ENCODE results near the gene ERC2. TPM values are rescaled to one million over a fixed set of nuclear protein-coding genes. Genes with fewer than 3 reads are reported as not detected.
"Not testable (repeated sequence)": the region's sequence is repeated elsewhere in the genome, so short reads cannot be mapped to it uniquely, and the experiment has no call there.

ERC2 gene
- total and polyA plus RNA-seq, 2 donors (not counting 1 experiment from before 2014, with no cell fraction given): 0.14 to 0.17 TPM

GRCh38 chr3:55505102-55505501, 963.2 kb downstream of the ERC2 start:
- peak; percentile 26 to 34 for TF ChIP-seq CTCF (conservative IDR thresholded peaks at IDR 0.05 in 1 of 2, IDR thresholded peaks at IDR 0.05 in 1 of 2; ENCODE audit: low read depth in 1 of 2, low read length in 2 of 2)
- DNase-seq (ENCODE audit: low read depth in 2 of 2): peak; percentile 33 to 36

GRCh38 chr3:55501905-55502304, 966.4 kb downstream of the ERC2 start:
- no peaks in the 10 kb centered on the region for H3K4me1 ChIP-seq (ENCODE audit: control insufficient read depth, extremely low read depth, insufficient read depth, low read length)
- H4K20me1 ChIP-seq (ENCODE audit: control insufficient read depth, extremely low read depth, insufficient read depth, low read length): no peaks in the 10 kb centered on the region
- TF ChIP-seq CTCF (conservative IDR thresholded peaks at IDR 0.05 in 1 of 2, IDR thresholded peaks at IDR 0.05 in 1 of 2; ENCODE audit: low read depth in 1 of 2, low read length in 2 of 2) (no peak), EZH2 (IDR thresholded peaks at IDR 0.05; ENCODE audit: low read length, missing control alignments) (no peak)
- H2AFZ ChIP-seq (ENCODE audit: low read length): no peak overlapping the region
- H3K4me3 ChIP-seq (replicated peaks in 1 of 4; ENCODE audit: control extremely low read depth in 1 of 4, insufficient read depth in 1 of 4, low read depth in 3 of 4, low read length in 4 of 4): no peak overlapping the region
- H3K4me2 ChIP-seq (ENCODE audit: extremely low read depth, insufficient read depth, low read length): no peak overlapping the region
- H3K27ac ChIP-seq (ENCODE audit: insufficient read depth, low read length): no peak overlapping the region
- H3K9ac ChIP-seq (ENCODE audit: insufficient read depth, low read length): no peak overlapping the region
- no peaks in the 10 kb centered on the region for H3K9me3 ChIP-seq (ENCODE audit: control insufficient read depth, insufficient read depth, low read depth, low read length)
- no peaks in the 10 kb centered on the region for H3K79me2 ChIP-seq (ENCODE audit: control insufficient read depth, insufficient read depth, low read length)
- H3K27me3 ChIP-seq (ENCODE audit: control insufficient read depth, insufficient read depth, low read length): no peaks in the 10 kb centered on the region
- H3K36me3 ChIP-seq (ENCODE audit: control insufficient read depth, insufficient read depth, low read length): no peaks in the 10 kb centered on the region
- DNase-seq (ENCODE audit: low read depth in 2 of 2): peak in 1 of 2 donors; percentile 90

More at GRCh38 chr3:55505102-55505501, 963.2 kb downstream of the ERC2 start:
- H3K36me3 ChIP-seq (ENCODE audit: control insufficient read depth, insufficient read depth, low read length); H3K4me1 ChIP-seq (ENCODE audit: control insufficient read depth, extremely low read depth, insufficient read depth, low read length); H3K9me3 ChIP-seq (ENCODE audit: control insufficient read depth, insufficient read depth, low read depth, low read length); H3K4me2 ChIP-seq (ENCODE audit: extremely low read depth, insufficient read depth, low read length); H3K9ac ChIP-seq (ENCODE audit: insufficient read depth, low read length); H3K27me3 ChIP-seq (ENCODE audit: control insufficient read depth, insufficient read depth, low read length); H3K27ac ChIP-seq (ENCODE audit: insufficient read depth, low read length); H4K20me1 ChIP-seq (ENCODE audit: control insufficient read depth, extremely low read depth, insufficient read depth, low read length); H3K79me2 ChIP-seq (ENCODE audit: control insufficient read depth, insufficient read depth, low read length); H3K4me3 ChIP-seq (replicated peaks in 1 of 4; ENCODE audit: control extremely low read depth in 1 of 4, insufficient read depth in 1 of 4, low read depth in 3 of 4, low read length in 4 of 4); H2AFZ ChIP-seq (ENCODE audit: low read length): not testable (repeated sequence)

GRCh38 chr3:55500555-55501330, 967.5 kb downstream of the ERC2 start:
- H3K9ac ChIP-seq (ENCODE audit: insufficient read depth, low read length): no peak overlapping the region
- no peak overlapping the region for H2AFZ ChIP-seq (ENCODE audit: low read length)
- no peaks in the 10 kb centered on the region for H3K36me3 ChIP-seq (ENCODE audit: control insufficient read depth, insufficient read depth, low read length)
- no peaks in the 10 kb centered on the region for H3K27me3 ChIP-seq (ENCODE audit: control insufficient read depth, insufficient read depth, low read length)
- H3K27ac ChIP-seq (ENCODE audit: insufficient read depth, low read length): no peak overlapping the region
- DNase-seq (ENCODE audit: low read depth in 2 of 2): peak in 1 of 2 donors; percentile 87
- H3K79me2 ChIP-seq (ENCODE audit: control insufficient read depth, insufficient read depth, low read length): no peaks in the 10 kb centered on the region
- H4K20me1 ChIP-seq (ENCODE audit: control insufficient read depth, extremely low read depth, insufficient read depth, low read length): no peaks in the 10 kb centered on the region
- H3K4me3 ChIP-seq (replicated peaks in 1 of 4; ENCODE audit: control extremely low read depth in 1 of 4, insufficient read depth in 1 of 4, low read depth in 3 of 4, low read length in 4 of 4): no peak overlapping the region
- H3K4me1 ChIP-seq (ENCODE audit: control insufficient read depth, extremely low read depth, insufficient read depth, low read length): no peaks in the 10 kb centered on the region
- no peak overlapping the region for H3K4me2 ChIP-seq (ENCODE audit: extremely low read depth, insufficient read depth, low read length)
- no peak for TF ChIP-seq EZH2 (IDR thresholded peaks at IDR 0.05; ENCODE audit: low read length, missing control alignments)
- no peaks in the 10 kb centered on the region for H3K9me3 ChIP-seq (ENCODE audit: control insufficient read depth, insufficient read depth, low read depth, low read length)

Measured in fibroblast of lung (primary cell).